DND-41 (cell line): ENCODE measurements around the gene STXBP4.

ENCODE experiments used
- ATAC-seq: fragments of 200-7000 bp; cut with Tn5 transposase; 3 replicates; pipeline ENCODE4 v1.9.1; 2021; ENCODE audit warnings: low read depth; ENCODE audit not compliant: insufficient read depth
- DNase-seq: peaks from one replicate; pipeline ENCODE4 v3.0.0-alpha.2; 2020
- H2AFZ ChIP-seq: 2 replicates; pipeline ENCODE4 v1.6.0; 2012; ENCODE audit warnings: low read depth, low read length
- H3K27ac ChIP-seq: 2 replicates; pipeline ENCODE4 v1.5.1; 2012; ENCODE audit warnings: low read length, inconsistent platforms
- H3K27me3 ChIP-seq: fragments of 200-600 bp; sonication (generic); 2 replicates; pipeline ENCODE4 v1.6.0; 2012; ENCODE audit warnings: low read length, mild to moderate bottlenecking, inconsistent platforms; ENCODE audit not compliant: insufficient read depth, poor library complexity
- H3K36me3 ChIP-seq: 2 replicates; pipeline ENCODE4 v1.5.1; 2012; ENCODE audit warnings: low read length, inconsistent platforms; ENCODE audit not compliant: insufficient read depth
- H3K4me1 ChIP-seq: 2 replicates; pipeline ENCODE4 v1.5.1; 2012; ENCODE audit warnings: mild to moderate bottlenecking, low read length; ENCODE audit not compliant: insufficient read depth
- H3K4me2 ChIP-seq: 2 replicates; pipeline ENCODE4 v1.6.0; 2012; ENCODE audit warnings: mild to moderate bottlenecking, moderate library complexity, low read length, inconsistent platforms; ENCODE audit not compliant: insufficient read depth
- H3K4me3 ChIP-seq, 2 experiments: fragments of 200-600 bp in 1 of 2; shearing (Covaris generic) in 1 of 2; 2 replicates each; pipeline ENCODE4 v1.5.1; 2012 to 2016; ENCODE audit warnings: inconsistent platforms in 2 of 2, low read length in 2 of 2, mild to moderate bottlenecking in 2 of 2, low read depth in 1 of 2, moderate library complexity in 1 of 2
- H3K79me2 ChIP-seq: 2 replicates; pipeline ENCODE4 v1.6.0; 2012; ENCODE audit warnings: low read length, inconsistent platforms; ENCODE audit not compliant: insufficient read depth
- H3K9ac ChIP-seq: 2 replicates; pipeline ENCODE4 v1.6.0; 2012; ENCODE audit warnings: low read depth, mild to moderate bottlenecking, inconsistent platforms, low read length, moderate library complexity
- H3K9me3 ChIP-seq: 2 replicates; pipeline ENCODE4 v1.5.1; 2012; ENCODE audit warnings: low read length, moderate library complexity, mild to moderate bottlenecking, inconsistent platforms; ENCODE audit not compliant: insufficient read depth, severe bottlenecking
- H4K20me1 ChIP-seq: 2 replicates; pipeline ENCODE4 v1.6.0; 2012; ENCODE audit warnings: low read length; ENCODE audit not compliant: insufficient read depth
- EZH2 ChIP-seq: IDR thresholded peaks from 3 replicates; pipeline ENCODE4 v1.6.1; 2012; ENCODE audit warnings: borderline replicate concordance, low read depth, mild to moderate bottlenecking, moderate library complexity, low read length, inconsistent platforms; ENCODE audit not compliant: severe bottlenecking
- TF ChIP-seq, protein P1 (sequence below): IDR thresholded peaks from 2 replicates; pipeline ENCODE4 v1.5.1; 2012; ENCODE audit warnings: borderline replicate concordance, low read length, moderate library complexity, mild to moderate bottlenecking; ENCODE audit not compliant: poor library complexity, severe bottlenecking; ENCODE audit errors: extremely low read depth

Gene STXBP4

DNA sequence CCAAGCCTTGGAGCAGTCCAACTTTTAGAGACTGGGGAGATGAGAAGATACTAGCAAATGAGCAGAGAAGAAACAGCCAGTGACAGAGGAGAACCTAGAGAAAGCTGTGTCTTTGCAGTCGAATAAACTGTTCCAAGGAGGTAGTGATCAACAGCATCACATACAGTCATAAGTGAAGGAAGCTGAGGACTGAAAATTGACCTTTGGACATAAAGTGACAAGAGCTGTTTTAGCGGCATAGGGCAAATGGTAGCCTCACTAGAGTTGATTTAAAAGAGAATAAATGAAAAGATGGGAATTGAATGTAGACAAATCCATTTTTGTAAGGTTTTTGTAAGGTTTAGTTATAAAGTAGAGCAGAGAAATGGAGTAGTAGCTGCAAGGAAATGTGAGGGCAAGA lies 165.0 kb downstream of the STXBP4 start:
- H3K4me3 ChIP-seq = no peak overlapping the region
- no peak overlapping the region for H3K27ac ChIP-seq
- H3K4me1 ChIP-seq = no peaks in the 10 kb centered on the region
- no peaks in the 10 kb centered on the region for H3K36me3 ChIP-seq
- TF ChIP-seq EZH2 = no peak
- TF ChIP-seq, protein P1, sequence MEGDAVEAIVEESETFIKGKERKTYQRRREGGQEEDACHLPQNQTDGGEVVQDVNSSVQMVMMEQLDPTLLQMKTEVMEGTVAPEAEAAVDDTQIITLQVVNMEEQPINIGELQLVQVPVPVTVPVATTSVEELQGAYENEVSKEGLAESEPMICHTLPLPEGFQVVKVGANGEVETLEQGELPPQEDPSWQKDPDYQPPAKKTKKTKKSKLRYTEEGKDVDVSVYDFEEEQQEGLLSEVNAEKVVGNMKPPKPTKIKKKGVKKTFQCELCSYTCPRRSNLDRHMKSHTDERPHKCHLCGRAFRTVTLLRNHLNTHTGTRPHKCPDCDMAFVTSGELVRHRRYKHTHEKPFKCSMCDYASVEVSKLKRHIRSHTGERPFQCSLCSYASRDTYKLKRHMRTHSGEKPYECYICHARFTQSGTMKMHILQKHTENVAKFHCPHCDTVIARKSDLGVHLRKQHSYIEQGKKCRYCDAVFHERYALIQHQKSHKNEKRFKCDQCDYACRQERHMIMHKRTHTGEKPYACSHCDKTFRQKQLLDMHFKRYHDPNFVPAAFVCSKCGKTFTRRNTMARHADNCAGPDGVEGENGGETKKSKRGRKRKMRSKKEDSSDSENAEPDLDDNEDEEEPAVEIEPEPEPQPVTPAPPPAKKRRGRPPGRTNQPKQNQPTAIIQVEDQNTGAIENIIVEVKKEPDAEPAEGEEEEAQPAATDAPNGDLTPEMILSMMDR = no peak
- H3K4me2 ChIP-seq = no peak overlapping the region
- H2AFZ ChIP-seq = no peak overlapping the region
- no peaks in the 10 kb centered on the region for H3K79me2 ChIP-seq
- H3K9ac ChIP-seq = no peak overlapping the region
- H3K27me3 ChIP-seq = no peaks in the 10 kb centered on the region
- no peaks in the 10 kb centered on the region for H3K9me3 ChIP-seq
- ATAC-seq (no peak), DNase-seq (no peak)
- H4K20me1 ChIP-seq = no peaks in the 10 kb centered on the region

DNA sequence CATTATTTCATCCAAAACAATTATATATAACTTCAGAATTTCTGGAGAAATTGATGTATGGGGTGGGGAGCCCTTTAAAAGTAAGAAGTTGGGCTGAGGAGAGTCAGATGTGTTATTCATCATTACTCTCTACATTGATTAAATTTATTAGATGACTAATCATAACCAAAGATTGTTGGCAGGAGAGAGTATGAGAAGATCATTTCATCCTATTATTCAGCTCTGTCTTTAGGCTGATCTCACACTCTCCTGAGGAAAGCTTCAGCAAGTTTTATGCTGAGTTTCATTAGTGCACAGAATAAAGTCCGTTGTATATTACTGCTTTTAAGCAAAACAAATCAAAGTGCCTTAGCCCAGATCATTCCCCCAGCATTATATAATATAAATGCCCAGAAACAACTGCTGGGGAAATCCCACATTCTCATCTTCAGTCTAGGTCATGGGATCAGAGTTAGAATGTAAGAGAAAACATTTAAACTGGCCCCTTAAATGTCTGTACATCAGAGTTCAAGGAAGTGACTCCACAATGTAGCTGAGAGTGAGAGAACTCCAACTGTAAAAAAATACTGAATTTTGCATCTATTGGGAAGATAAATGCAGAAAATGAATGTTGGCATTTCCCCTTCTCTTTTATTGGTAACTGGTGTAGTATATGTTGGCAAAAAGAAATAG lies 166.1 kb downstream of the STXBP4 start:
- Histone ChIP-seq H3K9me3 (no peaks in the 10 kb centered on the region), H3K4me2 (no peak overlapping the region), H3K4me3 (no peak overlapping the region), H3K9ac (no peak overlapping the region), H4K20me1 (no peaks in the 10 kb centered on the region), H3K36me3 (no peaks in the 10 kb centered on the region), H2AFZ (no peak overlapping the region), H3K4me1 (no peaks in the 10 kb centered on the region), H3K27me3 (no peaks in the 10 kb centered on the region), H3K79me2 (no peaks in the 10 kb centered on the region), H3K27ac (no peak overlapping the region)
- ATAC-seq (no peak), DNase-seq (no peak)
- TF ChIP-seq, protein P1 = no peak
- no peak for TF ChIP-seq EZH2

DNA sequence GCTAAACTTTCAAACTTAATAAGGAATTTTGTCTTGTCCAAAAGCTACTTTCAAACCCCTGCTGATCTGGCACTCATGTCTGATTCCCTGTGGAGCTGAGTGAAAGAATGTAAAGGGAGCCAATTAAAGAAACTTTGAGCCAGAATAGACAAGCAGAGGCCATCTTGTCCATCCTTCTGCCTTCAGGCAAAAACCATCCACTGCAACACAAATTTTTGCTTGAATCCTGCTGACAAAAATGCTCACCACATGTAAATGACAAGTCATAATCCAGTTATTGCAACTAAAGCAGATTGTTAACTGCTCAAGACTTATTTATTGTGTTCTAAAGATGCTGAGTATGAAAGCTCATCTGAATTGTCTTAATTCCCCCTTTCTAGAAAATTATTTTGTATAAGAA lies 172.2 kb downstream of the STXBP4 start:
- no peak overlapping the region for H3K27ac ChIP-seq
- no peaks in the 10 kb centered on the region for H3K79me2 ChIP-seq
- H3K4me3 ChIP-seq = no peak overlapping the region
- DNase-seq = no peak
- H4K20me1 ChIP-seq = no peaks in the 10 kb centered on the region
- H3K9ac ChIP-seq = no peak overlapping the region
- H3K4me2 ChIP-seq = no peak overlapping the region
- no peak overlapping the region for H2AFZ ChIP-seq
- H3K36me3 ChIP-seq = no peaks in the 10 kb centered on the region
- no peaks in the 10 kb centered on the region for H3K27me3 ChIP-seq
- no peak for TF ChIP-seq EZH2
- TF ChIP-seq, protein P1 = no peak
- no peak for ATAC-seq
- H3K4me1 ChIP-seq = no peaks in the 10 kb centered on the region
- H3K9me3 ChIP-seq = no peaks in the 10 kb centered on the region
